Ishikawa (cell line): ENCODE measurements around the gene ATF6.

Experiments
- CEBPB ChIP-seq: IDR thresholded peaks from 2 replicates; pipeline ENCODE4 v1.6.1; 2012
- CREB1 ChIP-seq: IDR thresholded peaks from 2 replicates; pipeline ENCODE4 v1.6.1; 2012; ENCODE audit warnings: low read depth
- EGR1 ChIP-seq: IDR thresholded peaks from 2 replicates; pipeline ENCODE4 v1.6.1; 2012
- EP300 ChIP-seq: IDR thresholded peaks from 2 replicates; pipeline ENCODE4 v1.6.1; 2012; ENCODE audit warnings: borderline replicate concordance
- FOXM1 ChIP-seq: IDR thresholded peaks from 2 replicates; pipeline ENCODE4 v1.6.1; 2012; ENCODE audit warnings: low read depth, borderline replicate concordance
- NFIC ChIP-seq: IDR thresholded peaks from 2 replicates; pipeline ENCODE4 v1.6.1; 2012
- RAD21 ChIP-seq: IDR thresholded peaks from 2 replicates; pipeline ENCODE4 v1.6.1; 2012; ENCODE audit warnings: low read depth
- TAF1 ChIP-seq: IDR thresholded peaks from 2 replicates; pipeline ENCODE4 v1.6.1; 2012; ENCODE audit warnings: low read depth, mild to moderate bottlenecking
- TCF12 ChIP-seq: IDR thresholded peaks from 2 replicates; pipeline ENCODE4 v1.6.1; 2012; ENCODE audit warnings: low read depth
- TEAD4 ChIP-seq: IDR thresholded peaks from 2 replicates; pipeline ENCODE4 v1.6.1; 2012
- USF1 ChIP-seq: IDR thresholded peaks from 2 replicates; pipeline ENCODE4 v1.6.1; 2012
- YY1 ChIP-seq: IDR thresholded peaks from 2 replicates; pipeline ENCODE4 v1.6.1; 2012; ENCODE audit warnings: low read depth
- ZBTB7A ChIP-seq: IDR thresholded peaks from 2 replicates; pipeline ENCODE4 v1.6.1; 2012; ENCODE audit warnings: low read depth
- TF ChIP-seq, protein P1 (sequence below): IDR thresholded peaks from 2 replicates; pipeline ENCODE4 v1.6.1; 2012
- TF ChIP-seq, protein P2 (sequence below): IDR thresholded peaks from 2 replicates; pipeline ENCODE4 v1.6.1; 2012; ENCODE audit warnings: low read depth, mild to moderate bottlenecking

Gene ATF6

GRCh38 chr1:161946071-161946987 is 180.2 kb downstream of the ATF6 start:
- no peak for TF ChIP-seq CEBPB
- no peak for TF ChIP-seq CREB1
- no peak for TF ChIP-seq YY1

DNA sequence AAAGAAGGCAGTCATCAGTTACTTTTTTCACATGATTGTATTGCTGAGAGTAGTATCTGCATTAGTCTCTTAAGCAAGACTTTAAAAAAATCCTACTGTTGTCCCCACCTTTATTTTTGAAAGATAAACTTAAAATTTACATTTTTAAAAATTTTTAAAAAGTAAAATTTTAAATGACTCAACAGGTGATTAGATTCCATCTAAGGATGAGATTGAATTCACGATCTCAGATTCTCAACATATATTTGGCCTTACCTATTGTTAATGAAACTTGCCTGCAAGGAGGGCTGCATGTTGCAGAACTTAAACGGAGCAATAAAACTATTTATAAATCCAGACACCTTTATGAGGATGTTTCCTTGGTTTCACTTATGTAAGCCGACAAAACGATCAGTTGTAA is 182.3 kb downstream of the ATF6 start:
- TF ChIP-seq EP300 (no peak), EGR1 (no peak), TCF12 (no peak), RAD21 (no peak), YY1 (no peak), ZBTB7A (no peak), NFIC (no peak), USF1 (no peak), CREB1 (no peak)
- TF ChIP-seq, protein P1, sequence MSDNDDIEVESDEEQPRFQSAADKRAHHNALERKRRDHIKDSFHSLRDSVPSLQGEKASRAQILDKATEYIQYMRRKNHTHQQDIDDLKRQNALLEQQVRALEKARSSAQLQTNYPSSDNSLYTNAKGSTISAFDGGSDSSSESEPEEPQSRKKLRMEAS = no peak
- TF ChIP-seq, protein P2, sequence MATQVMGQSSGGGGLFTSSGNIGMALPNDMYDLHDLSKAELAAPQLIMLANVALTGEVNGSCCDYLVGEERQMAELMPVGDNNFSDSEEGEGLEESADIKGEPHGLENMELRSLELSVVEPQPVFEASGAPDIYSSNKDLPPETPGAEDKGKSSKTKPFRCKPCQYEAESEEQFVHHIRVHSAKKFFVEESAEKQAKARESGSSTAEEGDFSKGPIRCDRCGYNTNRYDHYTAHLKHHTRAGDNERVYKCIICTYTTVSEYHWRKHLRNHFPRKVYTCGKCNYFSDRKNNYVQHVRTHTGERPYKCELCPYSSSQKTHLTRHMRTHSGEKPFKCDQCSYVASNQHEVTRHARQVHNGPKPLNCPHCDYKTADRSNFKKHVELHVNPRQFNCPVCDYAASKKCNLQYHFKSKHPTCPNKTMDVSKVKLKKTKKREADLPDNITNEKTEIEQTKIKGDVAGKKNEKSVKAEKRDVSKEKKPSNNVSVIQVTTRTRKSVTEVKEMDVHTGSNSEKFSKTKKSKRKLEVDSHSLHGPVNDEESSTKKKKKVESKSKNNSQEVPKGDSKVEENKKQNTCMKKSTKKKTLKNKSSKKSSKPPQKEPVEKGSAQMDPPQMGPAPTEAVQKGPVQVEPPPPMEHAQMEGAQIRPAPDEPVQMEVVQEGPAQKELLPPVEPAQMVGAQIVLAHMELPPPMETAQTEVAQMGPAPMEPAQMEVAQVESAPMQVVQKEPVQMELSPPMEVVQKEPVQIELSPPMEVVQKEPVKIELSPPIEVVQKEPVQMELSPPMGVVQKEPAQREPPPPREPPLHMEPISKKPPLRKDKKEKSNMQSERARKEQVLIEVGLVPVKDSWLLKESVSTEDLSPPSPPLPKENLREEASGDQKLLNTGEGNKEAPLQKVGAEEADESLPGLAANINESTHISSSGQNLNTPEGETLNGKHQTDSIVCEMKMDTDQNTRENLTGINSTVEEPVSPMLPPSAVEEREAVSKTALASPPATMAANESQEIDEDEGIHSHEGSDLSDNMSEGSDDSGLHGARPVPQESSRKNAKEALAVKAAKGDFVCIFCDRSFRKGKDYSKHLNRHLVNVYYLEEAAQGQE = no peak

- TF ChIP-seq EP300 = no peak
- TF ChIP-seq, protein P2 = no peak
- TF ChIP-seq YY1 = no peak
- TF ChIP-seq, protein P1 = no peak
- no peak for TF ChIP-seq EGR1
- TF ChIP-seq TCF12 = no peak
These were observed 183.4 kb downstream of the ATF6 start for GRCh38 chr1:161949548-161949947.

- TF ChIP-seq EGR1 = no peak
- no peak for TF ChIP-seq CREB1
- TF ChIP-seq FOXM1 = no peak
- TF ChIP-seq NFIC = no peak
- TF ChIP-seq CEBPB = no peak
- TF ChIP-seq ZBTB7A = no peak
- TF ChIP-seq, protein P2 = no peak
- no peak for TF ChIP-seq TAF1
- TF ChIP-seq RAD21 = no peak
- TF ChIP-seq, protein P1 = no peak
- no peak for TF ChIP-seq TCF12
- no peak for TF ChIP-seq TEAD4
- no peak for TF ChIP-seq EP300
- no peak for TF ChIP-seq USF1
- no peak for TF ChIP-seq YY1
These were observed 184.3 kb downstream of the ATF6 start for GRCh38 chr1:161950377-161950776.

DNA sequence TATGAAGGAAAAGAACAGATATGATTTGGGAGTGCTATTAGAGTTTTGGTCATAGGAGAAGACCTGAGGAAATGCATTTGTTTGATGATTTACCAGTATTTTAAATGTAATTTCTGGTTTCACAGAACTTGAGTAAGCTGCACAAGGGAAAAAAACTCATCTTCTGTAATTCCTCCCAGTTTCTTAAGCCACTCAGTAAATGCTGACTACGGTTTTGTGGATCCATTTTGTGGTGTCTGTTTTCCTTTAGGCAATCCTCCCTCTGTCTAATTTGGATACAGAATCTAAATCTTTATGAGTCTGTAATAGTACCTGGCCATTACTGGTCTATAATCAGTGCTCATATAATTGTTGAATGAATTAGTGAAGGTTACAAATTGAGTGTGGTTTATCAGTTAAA is 185.5 kb downstream of the ATF6 start:
- TF ChIP-seq CREB1 (no peak), USF1 (no peak), TCF12 (no peak), NFIC (no peak), TEAD4 (no peak), YY1 (no peak), TAF1 (no peak), ZBTB7A (no peak), RAD21 (no peak), CEBPB (no peak), EP300 (no peak)
- TF ChIP-seq, protein P2 = no peak
